Caco-2 (cell line): ENCODE measurements around the gene MYOD1. TPM values are rescaled to one million over a fixed set of nuclear protein-coding genes. Genes with fewer than 3 reads are reported as not detected.

Source experiments
- BruUV-seq: library from RNA; stranded (reverse); fragments of 400-500 nt; replicated peaks from 2 replicates; lab custom pipeline; 2021; lab: Mats Ljungman, UMichigan
- CTCF ChIA-PET: fragments of 300-600 bp; sonication (Branson Sonifier 250); formaldehyde crosslinking; loops from one replicate; lab custom pipeline; 2022; ENCODE audit warnings: antibody characterized with exemption; lab: Charles Lee
- POLR2A ChIA-PET: fragments of 300-600 bp; sonication (Branson Sonifier 250); formaldehyde crosslinking; loops from one replicate; lab custom pipeline; 2022; ENCODE audit warnings: antibody characterized with exemption; lab: Charles Lee
- DNase-seq, 2 experiments: peaks; one replicate each; pipeline versions ENCODE4 v3.0.0 to v3.0.0-alpha.2; 2020 to 2022
- H3K27me3 ChIP-seq: replicated peaks from 2 replicates; pipeline ENCODE4 v1.6.0; 2011; ENCODE audit warnings: low read length; ENCODE audit not compliant: control insufficient read depth, insufficient read depth
- H3K36me3 ChIP-seq: 2 replicates; pipeline ENCODE4 v1.5.1; 2011; ENCODE audit warnings: low read length; ENCODE audit not compliant: control insufficient read depth, insufficient read depth
- H3K4me1 ChIP-seq: fragments of 250-450 bp; sonication (Bioruptor Pico); 2 replicates; pipeline ENCODE4 v1.5.1; 2020; ENCODE audit warnings: mild to moderate bottlenecking
- H3K4me3 ChIP-seq: 2 replicates; pipeline ENCODE4 v1.5.1; 2011; ENCODE audit warnings: low read depth, mild to moderate bottlenecking, control low read depth, low read length
- H3K9me3 ChIP-seq: fragments of 250-450 bp; sonication (Bioruptor Pico); 2 replicates; pipeline ENCODE4 v1.5.1; 2020; ENCODE audit warnings: mild to moderate bottlenecking, moderate library complexity
- H3K27ac Mint-ChIP-seq: one replicate; pipeline ENCODE4 v1.8.0; 2022; ENCODE audit warnings: mixed read lengths; ENCODE audit not compliant: unreplicated experiment
- H3K27me3 Mint-ChIP-seq: one replicate; pipeline ENCODE4 v1.8.0; 2022; ENCODE audit warnings: mixed read lengths; ENCODE audit not compliant: insufficient read depth, unreplicated experiment
- H3K36me3 Mint-ChIP-seq: one replicate; pipeline ENCODE4 v1.8.0; 2022; ENCODE audit warnings: mild to moderate bottlenecking, mixed read lengths; ENCODE audit not compliant: insufficient read depth, unreplicated experiment
- H3K4me1 Mint-ChIP-seq: one replicate; pipeline ENCODE4 v1.8.0; 2022; ENCODE audit warnings: low read depth, mixed read lengths; ENCODE audit not compliant: unreplicated experiment
- H3K4me3 Mint-ChIP-seq: one replicate; pipeline ENCODE4 v1.8.0; 2022; ENCODE audit warnings: mild to moderate bottlenecking, moderate library complexity, mixed read lengths; ENCODE audit not compliant: unreplicated experiment
- H3K9me3 Mint-ChIP-seq: one replicate; pipeline ENCODE4 v1.8.0; 2022; ENCODE audit warnings: mixed read lengths; ENCODE audit not compliant: unreplicated experiment
- intact Hi-C: fragments of 100-400 bp; cut with micrococcal nuclease; formaldehyde crosslinking; loops from one replicate; pipeline ENCODE4 v1.10.0; 2022; ENCODE audit not compliant: unreplicated experiment
- total RNA-seq: library from RNA; stranded (reverse); gene quantifications from 2 replicates; pipeline ENCODE4 v1.2.3, GENCODE V29; 2022
- TF ChIP-seq, protein P1 (sequence below), 2 experiments: fragments of 200-600 bp in 1 of 2; IDR thresholded peaks; 1 replicate in 1 of 2; 2 replicates in 1 of 2; pipeline versions ENCODE4 v1.5.1 to v1.8.0; 2011 to 2022; ENCODE audit warnings: antibody characterized with exemption in 1 of 2, control low read depth in 1 of 2, inconsistent platforms in 1 of 2, low read depth in 1 of 2, low read length in 1 of 2, mild to moderate bottlenecking in 1 of 2, moderate library complexity in 1 of 2; ENCODE audit not compliant: insufficient read depth in 1 of 2, severe bottlenecking in 1 of 2, unreplicated experiment in 1 of 2

MYOD1 gene
- total RNA-seq, 1 experiment from 2014 or later: not detected

DNA sequence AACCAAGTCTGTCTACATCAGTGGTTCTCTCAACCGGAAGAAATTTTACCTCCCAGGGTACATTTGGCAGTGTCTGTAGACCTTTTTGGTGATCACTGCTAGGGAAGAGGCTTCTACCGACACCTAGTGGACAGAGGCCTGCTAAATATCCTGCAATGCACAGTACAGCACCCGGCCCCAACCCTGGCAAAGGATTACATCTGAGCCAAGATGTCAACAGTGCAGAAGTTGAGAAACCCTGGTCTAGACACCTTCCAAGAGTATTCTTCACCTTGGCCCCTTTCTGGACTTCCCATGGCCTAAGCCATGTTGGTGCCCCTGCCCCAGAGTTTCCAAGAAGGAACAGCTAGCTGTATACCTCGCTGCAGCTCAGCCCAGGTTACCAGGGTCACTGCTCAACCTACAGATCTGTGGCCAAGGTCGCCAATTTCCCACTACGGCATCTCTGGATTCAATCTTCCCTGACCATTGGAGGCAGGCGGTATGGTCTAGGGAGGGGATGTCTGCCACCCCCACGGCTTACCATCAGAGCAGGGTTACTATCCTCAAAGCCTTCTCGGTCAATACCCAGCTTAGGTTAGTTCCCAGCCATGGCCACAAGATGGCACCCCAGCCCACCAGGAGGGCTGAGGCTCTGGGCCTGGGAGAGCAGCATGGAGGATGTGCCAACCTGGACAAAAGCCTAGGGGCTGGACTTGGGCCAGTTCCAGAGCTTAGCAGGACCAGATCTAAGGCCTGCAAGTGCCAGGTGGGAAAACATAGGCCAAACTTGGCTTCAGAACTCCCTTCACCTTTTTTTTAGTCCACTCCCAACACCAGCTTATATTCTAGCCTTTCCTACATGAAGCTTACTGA, 11.5 kb downstream of the MYOD1 start:
- peaks cover 12% of the 10 kb centered on the region; the same call in 1 of the 2 replicates for H3K4me1 ChIP-seq
- H3K4me3 Mint-ChIP-seq: no peak overlapping the region
- no peak overlapping the region for H3K27ac Mint-ChIP-seq
- no peaks in the 10 kb centered on the region for H3K4me1 Mint-ChIP-seq
- ChIA-PET CTCF (interaction anchor here (0.5 to 2.6 kb wide), 43 partner anchors 10 to 481 kb away, joined by 3 to 55 read pairs (median 4); no protein-coding TSS in a partner anchor), POLR2A (no interaction called here)
- peak; percentile 81 to 90 for DNase-seq
- no peaks in the 10 kb centered on the region for H3K36me3 Mint-ChIP-seq
- intact Hi-C loops: loop anchor here (1.0 kb wide), 4 partner anchors 115 to 248 kb away; no protein-coding TSS in a partner anchor
- H3K36me3 ChIP-seq: no peaks in the 10 kb centered on the region
- no peaks in the 10 kb centered on the region; the same call in 1 of the 2 replicates for H3K27me3 ChIP-seq
- no peak overlapping the region for H3K4me3 ChIP-seq
- H3K9me3 ChIP-seq: no peaks in the 10 kb centered on the region
- H3K9me3 Mint-ChIP-seq: no peaks in the 10 kb centered on the region
- no TSS peak for BruUV-seq
- peaks cover 21% of the 10 kb centered on the region for H3K27me3 Mint-ChIP-seq
- TF ChIP-seq, protein P1, sequence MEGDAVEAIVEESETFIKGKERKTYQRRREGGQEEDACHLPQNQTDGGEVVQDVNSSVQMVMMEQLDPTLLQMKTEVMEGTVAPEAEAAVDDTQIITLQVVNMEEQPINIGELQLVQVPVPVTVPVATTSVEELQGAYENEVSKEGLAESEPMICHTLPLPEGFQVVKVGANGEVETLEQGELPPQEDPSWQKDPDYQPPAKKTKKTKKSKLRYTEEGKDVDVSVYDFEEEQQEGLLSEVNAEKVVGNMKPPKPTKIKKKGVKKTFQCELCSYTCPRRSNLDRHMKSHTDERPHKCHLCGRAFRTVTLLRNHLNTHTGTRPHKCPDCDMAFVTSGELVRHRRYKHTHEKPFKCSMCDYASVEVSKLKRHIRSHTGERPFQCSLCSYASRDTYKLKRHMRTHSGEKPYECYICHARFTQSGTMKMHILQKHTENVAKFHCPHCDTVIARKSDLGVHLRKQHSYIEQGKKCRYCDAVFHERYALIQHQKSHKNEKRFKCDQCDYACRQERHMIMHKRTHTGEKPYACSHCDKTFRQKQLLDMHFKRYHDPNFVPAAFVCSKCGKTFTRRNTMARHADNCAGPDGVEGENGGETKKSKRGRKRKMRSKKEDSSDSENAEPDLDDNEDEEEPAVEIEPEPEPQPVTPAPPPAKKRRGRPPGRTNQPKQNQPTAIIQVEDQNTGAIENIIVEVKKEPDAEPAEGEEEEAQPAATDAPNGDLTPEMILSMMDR (IDR thresholded peaks at IDR 0.05; ENCODE audit: insufficient read depth in 1 of 2, low read depth in 1 of 2, low read length in 1 of 2, severe bottlenecking in 1 of 2, unreplicated experiment in 1 of 2): peak; percentile 84 to 94

DNA sequence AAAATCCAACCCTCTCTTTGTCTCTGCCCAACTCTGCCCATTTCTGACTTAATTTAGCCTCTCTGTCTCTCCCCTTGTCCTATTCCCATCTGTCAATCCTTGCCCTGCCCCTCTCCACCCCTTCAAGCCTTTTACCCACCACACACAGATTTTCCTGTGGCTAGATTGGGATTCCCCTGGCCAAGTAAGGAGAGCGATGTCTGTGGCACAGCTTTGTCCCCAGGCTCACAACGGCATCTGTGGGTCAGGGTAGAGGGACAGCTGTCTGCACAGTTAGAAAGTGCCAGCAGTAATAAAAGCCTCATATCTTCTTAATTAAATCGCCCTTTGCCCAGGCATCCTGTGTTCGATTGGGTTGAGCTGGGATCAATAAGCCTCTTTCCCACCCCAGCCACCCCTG, 13.9 kb downstream of the MYOD1 start:
- Mint-ChIP-seq H3K36me3 (no peaks in the 10 kb centered on the region), H3K9me3 (no peaks in the 10 kb centered on the region), H3K27me3 (peaks cover 18% of the 10 kb centered on the region), H3K4me3 (no peak overlapping the region), H3K27ac (no peak overlapping the region), H3K4me1 (no peaks in the 10 kb centered on the region)
- intact Hi-C loops: no loop called here
- Histone ChIP-seq H3K9me3 (no peaks in the 10 kb centered on the region), H3K27me3 (no peaks in the 10 kb centered on the region; the same call in 1 of the 2 replicates), H3K36me3 (no peaks in the 10 kb centered on the region), H3K4me1 (peaks cover 12% of the 10 kb centered on the region; the same call in 1 of the 2 replicates), H3K4me3 (no peak overlapping the region)
- ChIA-PET POLR2A (no interaction called here), CTCF (interaction anchor here (0.5 to 0.6 kb wide), 2 partner anchors 53 to 65 kb away, joined by 3 to 4 read pairs; no protein-coding TSS in a partner anchor)
- peak in 1 of 2 experiments; percentile 20 for DNase-seq
- TF ChIP-seq, protein P1 (IDR thresholded peaks at IDR 0.05; ENCODE audit: insufficient read depth in 1 of 2, low read depth in 1 of 2, low read length in 1 of 2, severe bottlenecking in 1 of 2, unreplicated experiment in 1 of 2): no peak
- no TSS peak for BruUV-seq

DNA sequence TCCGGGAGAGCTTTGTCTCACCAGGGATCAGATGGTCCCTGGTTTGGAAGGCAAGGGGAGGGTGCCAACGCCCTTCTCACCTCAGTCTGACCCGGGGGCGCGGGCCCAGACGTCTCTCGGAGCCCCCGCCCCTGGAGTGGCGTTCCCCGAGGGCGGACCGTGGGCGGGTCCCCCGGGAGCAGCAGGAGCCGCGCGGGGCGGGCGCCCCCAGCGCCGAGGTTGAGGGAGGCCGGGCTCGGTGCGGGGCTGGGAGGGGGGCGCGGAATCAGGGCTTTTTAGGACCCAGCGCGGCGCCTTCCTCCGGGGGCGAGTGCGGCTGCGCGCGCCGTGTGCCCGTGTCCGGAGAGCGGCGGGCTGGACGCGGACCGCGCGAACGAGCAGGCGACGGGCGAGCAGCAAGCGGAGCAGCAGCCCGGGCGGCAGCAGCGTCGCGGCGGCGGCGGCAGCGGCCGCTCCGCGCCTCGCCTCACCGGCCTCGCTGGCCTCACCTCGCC, 15.1 kb downstream of the MYOD1 start, which contains the start of gene KCNC1:
Gene KCNC1, plus strand, starts transcription at position 364 of the 494 bp plus-strand sequence. CDS start 1,222 bp downstream, outside the sequence.
- Histone ChIP-seq H3K27me3 (no peaks in the 10 kb centered on the region; the same call in 1 of the 2 replicates), H3K36me3 (no peaks in the 10 kb centered on the region), H3K4me3 (peak within 1 kb of the TSS; percentile 40), H3K9me3 (no peaks in the 10 kb centered on the region), H3K4me1 (peaks cover 12% of the 10 kb centered on the region; the same call in 1 of the 2 replicates)
- H3K4me1 Mint-ChIP-seq: no peaks in the 10 kb centered on the region
- H3K36me3 Mint-ChIP-seq: no peaks in the 10 kb centered on the region
- BruUV-seq: no TSS peak
- H3K27me3 Mint-ChIP-seq: peaks cover 14% of the 10 kb centered on the region
- TF ChIP-seq, protein P1 (IDR thresholded peaks at IDR 0.05; ENCODE audit: insufficient read depth in 1 of 2, low read depth in 1 of 2, low read length in 1 of 2, severe bottlenecking in 1 of 2, unreplicated experiment in 1 of 2): no peak
- peak; percentile 39 to 63 for DNase-seq
- ChIA-PET POLR2A (interaction anchor here (0.7 kb wide), 1 partner anchor 92 kb away, joined by 7 read pairs; no protein-coding TSS in a partner anchor), CTCF (interaction anchor here (0.6 to 1.3 kb wide), 6 partner anchors 18 to 248 kb away, joined by 3 to 5 read pairs (median 3); no protein-coding TSS in a partner anchor)
- no peaks in the 10 kb centered on the region for H3K9me3 Mint-ChIP-seq
- peak within 1 kb of the TSS; percentile 71 for H3K4me3 Mint-ChIP-seq
- intact Hi-C loops: no loop called here
- H3K27ac Mint-ChIP-seq: no peak within 1 kb of the TSS
